Sigmoid colon (tissue), 7 donors: ENCODE data around the gene PARD3. TPM values are rescaled to one million over a fixed set of nuclear protein-coding genes. Genes with fewer than 3 reads are reported as not detected.
"Not testable (repeated sequence)": the region's sequence is repeated elsewhere in the genome, so short reads cannot be mapped to it uniquely, and the experiment has no call there.

Experiments
- DNase-seq: peaks from one replicate; pipeline ENCODE4 v3.0.0-alpha.2; 2019
- H3K27ac ChIP-seq, 4 donors: fragments of 200-600 bp; sonication (generic); one replicate each; pipeline ENCODE4 v1.5.1; 2016 to 2019; ENCODE audit warnings: mild to moderate bottlenecking in 1 of 4
- H3K27me3 ChIP-seq, 3 donors: fragments of 200-600 bp; sonication (generic); one replicate each; pipeline ENCODE4 v1.5.1; 2019; ENCODE audit warnings: mild to moderate bottlenecking in 1 of 3
- H3K36me3 ChIP-seq, 4 donors: fragments of 200-600 bp; sonication (generic); one replicate each; pipeline ENCODE4 v1.5.1; 2016 to 2019
- H3K4me1 ChIP-seq, 4 donors: fragments of 200-600 bp; sonication (generic); one replicate each; pipeline ENCODE4 v1.5.1; 2017 to 2019
- H3K4me3 ChIP-seq, 4 donors: fragments of 200-600 bp; sonication (generic); one replicate each; pipeline ENCODE4 v1.5.1; 2017 to 2019; ENCODE audit warnings: mild to moderate bottlenecking in 2 of 4, moderate library complexity in 1 of 4
- H3K9me3 ChIP-seq, 4 donors: fragments of 200-600 bp in 3 of 4; sonication (generic) in 3 of 4; one replicate each; pipeline versions ENCODE4 v1.5.1 to v1.6.1; 2013 to 2019
- CTCF ChIP-seq, 4 experiments: fragments of 450-650 bp in 3 of 4; fragments of 200-600 bp in 1 of 4; IDR thresholded peaks; one replicate each; pipeline ENCODE4 v1.5.1; 2016 to 2019; ENCODE audit warnings: antibody characterized with exemption in 4 of 4, mild to moderate bottlenecking in 3 of 4, moderate library complexity in 2 of 4
- EP300 ChIP-seq, 4 donors: sonication (generic); formaldehyde crosslinking; IDR thresholded peaks; one replicate each; pipeline ENCODE4 v1.6.1; 2017; ENCODE audit warnings: antibody characterized with exemption in 4 of 4
- POLR2A ChIP-seq, 2 donors: fragments of 450-650 bp; IDR thresholded peaks; one replicate each; pipeline ENCODE4 v1.6.1; 2016; ENCODE audit warnings: antibody characterized with exemption in 2 of 2, mild to moderate bottlenecking in 2 of 2, moderate library complexity in 2 of 2
- POLR2AphosphoS5 ChIP-seq, 4 donors: sonication (generic); formaldehyde crosslinking; IDR thresholded peaks; one replicate each; pipeline ENCODE4 v1.6.1; 2017; ENCODE audit warnings: antibody characterized with exemption in 4 of 4
- WGBS, 2 donors: extraction: QIAGEN DNeasy Blood & Tissue Kit; methylation state at CpG; one replicate each; pipeline ENCODE4 v1.1.7; 2013; 5-methylcytosine and 5-hydroxymethylcytosine counted together
- intact Hi-C: fragments of 100-400 bp; cut with DNase I; formaldehyde crosslinking; loops from one replicate; pipeline ENCODE4 v1.15.1; 2023
- polyA plus RNA-seq, 3 donors: library from polyadenylated mRNA; stranded (reverse); fragments of 200-250 nt; gene quantifications; one replicate each; pipeline ENCODE4 v1.2.3, GENCODE V29; 2013
- total RNA-seq, 4 donors: library from RNA; depleted of rRNA; stranded (reverse); fragments of >200 nt; gene quantifications; one replicate each; pipeline ENCODE4 v1.1.0, GENCODE V29; 2016
- donor health status: healthy with polysubstance abuse.
- donor health status: Bipolar disorder and iron deficiency.
- donor health status: healthy.

Gene PARD3
- total and polyA plus RNA-seq, 7 donors = 17.5 to 96.4 (median 75.9) TPM

GRCh38 chr10:34647875-34648865, 166.9 kb downstream of the PARD3 start:
- 88 to 92% methylated on average over 12 of the region's 12 CpGs for WGBS, 2 donors
- intact Hi-C loops = no loop called here
- Histone ChIP-seq H3K9me3 (no peaks in the 10 kb centered on the region), H3K4me1 (peaks cover 0 to 61% (median 24%) of the 10 kb centered on the region in 4 donors), H3K27ac (no peak overlapping the region), H3K36me3 (no peaks in the 10 kb centered on the region), H3K27me3 (no peaks in the 10 kb centered on the region), H3K4me3 (no peak overlapping the region)
- TF ChIP-seq POLR2AphosphoS5 (IDR thresholded peaks at IDR 0.05) (no peak), POLR2A (IDR thresholded peaks at IDR 0.05) (no peak)
- no peak for DNase-seq

- Histone ChIP-seq H3K4me3 (no peak overlapping the region), H3K4me1 (peaks cover 0 to 51% (median 14%) of the 10 kb centered on the region in 4 donors)
- intact Hi-C loops = no loop called here
Measured at GRCh38 chr10:34647160-34647559, 167.9 kb downstream of the PARD3 start.

GRCh38 chr10:34646331-34646730, 168.8 kb downstream of the PARD3 start:
- 94 to 97% methylated on average over 6 of the region's 6 CpGs for WGBS, 2 donors
- H3K36me3 ChIP-seq = no peaks in the 10 kb centered on the region
- intact Hi-C loops = no loop called here

More at GRCh38 chr10:34647160-34647559, 167.9 kb downstream of the PARD3 start:
- no peaks in the 10 kb centered on the region for H3K27me3 ChIP-seq
- 82 to 88% methylated on average over 7 of the region's 7 CpGs for WGBS, 2 donors
- H3K36me3 ChIP-seq = no peaks in the 10 kb centered on the region
- no peaks in the 10 kb centered on the region for H3K9me3 ChIP-seq
- H3K27ac ChIP-seq = no peak overlapping the region
- TF ChIP-seq EP300 (IDR thresholded peaks at IDR 0.05) (no peak), POLR2A (IDR thresholded peaks at IDR 0.05) (no peak), POLR2AphosphoS5 (IDR thresholded peaks at IDR 0.05) (no peak), CTCF (IDR thresholded peaks at IDR 0.05) (no peak)
- no peak for DNase-seq

GRCh38 chr10:34644815-34645214, 170.3 kb downstream of the PARD3 start:
- H3K9me3 ChIP-seq, intact Hi-C loops, H3K4me3 ChIP-seq, H3K27me3 ChIP-seq, H3K36me3 ChIP-seq, H3K27ac ChIP-seq, DNase-seq: not testable (repeated sequence)
- 93 to 96% methylated on average over 3 of the region's 3 CpGs for WGBS, 2 donors
- H3K4me1 ChIP-seq = peaks cover 0 to 34% (median 1%) of the 10 kb centered on the region in 4 donors

More at GRCh38 chr10:34646331-34646730, 168.8 kb downstream of the PARD3 start:
- Histone ChIP-seq H3K27ac (no peak overlapping the region), H3K9me3 (no peaks in the 10 kb centered on the region), H3K27me3 (no peaks in the 10 kb centered on the region), H3K4me1 (peaks cover 0 to 42% (median 6%) of the 10 kb centered on the region in 4 donors), H3K4me3 (no peak overlapping the region)
- no peak for DNase-seq
- TF ChIP-seq CTCF (IDR thresholded peaks at IDR 0.05) (no peak), POLR2A (IDR thresholded peaks at IDR 0.05) (no peak), EP300 (IDR thresholded peaks at IDR 0.05) (no peak), POLR2AphosphoS5 (IDR thresholded peaks at IDR 0.05) (no peak)

GRCh38 chr10:34644224-34644623, 170.9 kb downstream of the PARD3 start:
- intact Hi-C loops = no loop called here
- Histone ChIP-seq H3K27ac (no peak overlapping the region), H3K27me3 (no peaks in the 10 kb centered on the region), H3K36me3 (no peaks in the 10 kb centered on the region), H3K4me3 (no peak overlapping the region), H3K4me1 (peaks cover 0 to 32% (median 0%) of the 10 kb centered on the region in 4 donors), H3K9me3 (no peaks in the 10 kb centered on the region)
- DNase-seq = no peak
- 91 to 92% methylated on average over 3 of the region's 3 CpGs for WGBS, 2 donors
- TF ChIP-seq CTCF (IDR thresholded peaks at IDR 0.05) = no peak
- no peak for TF ChIP-seq POLR2AphosphoS5 (IDR thresholded peaks at IDR 0.05)
- no peak for TF ChIP-seq POLR2A (IDR thresholded peaks at IDR 0.05)
- no peak for TF ChIP-seq EP300 (IDR thresholded peaks at IDR 0.05)
